Activated CD4-positive, alpha-beta T cell treated with anti-CD3 and anti-CD28 coated beads, Interleukin-2, Interleukin-4, amounts not matched to agents 100 ng/mL and 50 ng/mL, durations not matched to agents 16 hours and 8 hours (primary cell): ENCODE results near the gene DYRK3.
A peak's percentile ranks its signal among the peaks of the same experiment; 100 is the strongest.

Experiments
- DNase-seq: peaks from one replicate; pipeline ENCODE4 v3.0.0-alpha.2; 2020; ENCODE audit warnings: low spot score

The DYRK3 gene

GRCh38 chr1:206684003-206684402, 48.7 kb downstream of the DYRK3 start:
- no peak for DNase-seq

DNA sequence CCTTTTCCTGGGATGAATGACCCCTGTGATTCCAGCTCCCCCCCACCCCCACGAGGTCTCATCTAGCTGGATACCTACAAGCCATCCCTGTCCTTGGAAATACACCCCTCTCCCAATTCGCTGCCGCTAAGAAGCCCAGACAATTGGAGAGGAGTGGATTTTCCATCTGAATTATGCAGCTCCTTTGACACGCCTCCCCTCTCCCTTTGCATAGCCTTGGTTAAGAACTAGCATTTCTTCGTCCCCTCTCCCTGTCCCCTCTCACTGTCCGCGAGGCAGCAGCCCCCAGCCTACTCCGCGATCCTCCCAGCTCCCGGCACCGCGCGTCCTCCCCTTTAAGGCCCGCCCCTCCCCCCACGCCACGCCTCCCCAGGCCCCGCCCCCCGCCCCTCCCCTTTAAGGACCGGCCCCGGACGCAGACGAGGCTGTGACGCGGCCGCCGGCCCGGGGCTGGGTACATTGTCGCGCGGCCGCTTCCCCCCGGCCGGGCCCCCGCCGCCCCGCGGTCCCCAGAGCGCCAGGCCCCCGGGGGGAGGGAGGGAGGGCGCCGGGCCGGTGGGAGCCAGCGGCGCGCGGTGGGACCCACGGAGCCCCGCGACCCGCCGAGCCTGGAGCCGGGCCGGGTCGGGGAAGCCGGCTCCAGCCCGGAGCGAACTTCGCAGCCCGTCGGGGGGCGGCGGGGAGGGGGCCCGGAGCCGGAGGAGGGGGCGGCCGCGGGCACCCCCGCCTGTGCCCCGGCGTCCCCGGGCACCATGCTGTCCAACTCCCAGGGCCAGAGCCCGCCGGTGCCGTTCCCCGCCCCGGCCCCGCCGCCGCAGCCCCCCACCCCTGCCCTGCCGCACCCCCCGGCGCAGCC, 49.4 kb downstream of the DYRK3 start, which contains the start of gene MAPKAPK2:
Gene MAPKAPK2 (plus strand): TSS at position 428 of the 856 bp plus-strand sequence. CDS start 325 bp downstream, at position 753.
- peak; percentile 74 for DNase-seq

- no peak for DNase-seq
Observed at GRCh38 chr1:206685334-206685768, 50.0 kb downstream of the DYRK3 start.

- DNase-seq = peak; percentile 48
Observed at GRCh38 chr1:206685769-206686477, 50.6 kb downstream of the DYRK3 start.

- peak; percentile 49 for DNase-seq
Observed at GRCh38 chr1:206686478-206687249, 51.3 kb downstream of the DYRK3 start.

DNA sequence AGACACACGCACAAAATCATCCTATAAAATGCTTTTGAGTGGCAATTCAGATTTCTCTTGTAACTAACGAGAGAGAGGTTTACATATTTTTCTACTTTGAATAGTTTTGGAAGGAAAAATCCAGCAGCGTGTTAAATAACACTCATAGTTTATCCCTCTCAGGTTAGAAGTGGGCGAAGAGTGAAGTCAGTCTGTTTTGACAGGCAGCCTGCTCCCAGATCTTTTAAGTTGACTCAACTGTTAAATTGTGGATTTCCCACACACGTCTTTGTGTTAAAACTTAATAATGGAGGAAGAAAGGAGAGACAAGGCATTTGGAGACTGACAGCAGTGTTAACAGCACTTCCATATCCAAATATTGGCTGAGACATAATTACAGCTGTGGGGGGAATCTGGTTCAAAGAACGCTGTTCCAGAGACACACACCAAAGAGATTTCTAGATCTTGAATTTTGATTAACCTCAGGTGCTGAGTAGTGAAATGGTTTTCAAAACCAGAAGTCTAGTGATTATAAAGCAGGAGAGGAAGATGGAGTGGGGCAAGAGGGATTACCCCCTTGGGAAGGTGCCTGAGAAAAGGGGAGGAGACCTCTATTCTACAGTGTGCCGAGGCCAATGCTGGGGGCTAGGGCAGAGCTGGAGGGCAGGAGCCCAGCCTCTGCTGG, 52.0 kb downstream of the DYRK3 start:
- no peak for DNase-seq

GRCh38 chr1:206687915-206688442, 52.6 kb downstream of the DYRK3 start:
- no peak for DNase-seq

DNA sequence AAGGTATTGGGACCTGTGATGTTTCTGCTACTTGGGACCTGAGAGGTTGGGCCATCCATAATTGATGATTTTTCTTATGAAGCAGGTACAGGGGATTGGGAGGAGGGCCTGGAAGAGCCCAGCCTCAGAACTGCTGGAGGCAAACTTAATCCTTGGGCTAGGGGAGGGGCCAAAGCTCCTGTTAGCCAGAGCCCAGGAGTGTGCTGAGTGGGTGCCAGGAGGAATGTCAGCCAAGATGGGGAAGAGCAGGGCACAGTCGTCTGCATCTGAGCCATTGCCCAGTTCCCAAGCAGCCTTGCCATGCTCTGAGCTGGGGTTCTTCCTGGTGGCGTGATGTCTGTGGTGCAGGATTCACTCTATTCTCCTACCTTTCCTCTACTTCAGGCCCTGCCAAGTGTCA, 55.2 kb downstream of the DYRK3 start:
- no peak for DNase-seq

DNA sequence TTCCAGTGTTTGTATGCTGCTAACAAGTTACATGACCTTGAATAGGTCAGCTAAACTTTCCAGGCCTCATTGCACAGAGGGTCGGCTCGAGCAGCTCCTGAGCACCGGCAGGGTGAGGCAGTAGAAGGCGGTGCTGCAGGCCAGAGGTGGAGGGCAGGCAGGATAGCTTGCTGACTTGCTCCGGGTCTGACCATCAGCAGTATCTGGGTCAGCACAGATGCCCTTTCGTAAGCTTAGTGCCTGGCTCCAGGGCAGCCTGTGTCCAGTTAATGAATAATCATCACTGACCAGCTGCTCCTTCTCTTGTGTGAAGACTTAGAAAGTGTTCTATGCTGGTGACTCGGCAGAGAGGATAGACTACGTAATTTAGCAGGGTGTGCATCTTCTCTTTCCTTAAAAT, 56.3 kb downstream of the DYRK3 start:
- DNase-seq = no peak

DNA sequence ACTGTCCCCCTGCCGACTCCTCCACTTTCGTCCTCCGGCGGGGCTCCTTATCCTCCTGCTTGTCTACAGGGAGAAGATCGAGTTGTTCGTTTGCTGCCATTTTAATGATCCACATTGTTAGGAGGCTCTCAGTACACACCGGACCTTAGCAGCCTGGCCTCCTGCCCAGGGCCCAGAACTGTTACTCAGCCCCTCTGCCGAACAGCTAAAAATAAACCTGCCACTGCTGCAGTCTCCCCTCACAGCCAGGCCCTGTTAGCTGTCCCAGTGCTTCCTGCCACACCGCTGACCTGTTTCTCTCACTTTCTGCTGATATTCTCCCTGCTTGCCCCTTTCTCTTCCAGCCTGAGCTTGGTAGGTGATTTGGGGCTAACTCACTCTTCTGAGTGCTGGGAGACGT, 57.7 kb downstream of the DYRK3 start:
- DNase-seq = no peak

DNA sequence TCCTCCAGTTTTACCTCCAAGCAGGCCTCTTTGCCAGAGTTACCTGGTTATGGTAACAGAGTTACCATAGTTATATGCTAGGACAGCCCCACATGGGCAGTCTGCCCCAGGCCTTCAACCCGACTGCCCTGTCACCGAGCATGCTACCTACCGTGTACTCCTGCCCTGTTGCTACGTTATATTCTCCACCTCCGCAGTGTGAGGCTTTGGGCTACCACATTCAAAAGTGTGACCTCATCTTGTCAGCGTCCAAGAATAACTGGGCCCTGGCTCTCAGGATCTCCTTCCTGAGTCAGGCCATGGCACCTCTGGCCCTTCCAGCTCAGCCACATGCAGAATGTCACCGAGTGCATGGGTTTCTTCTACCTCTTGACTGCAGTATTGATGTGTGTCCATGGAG, 58.3 kb downstream of the DYRK3 start:
- DNase-seq = no peak

- DNase-seq = no peak
Observed at GRCh38 chr1:206694171-206695124, 59.1 kb downstream of the DYRK3 start.

DNA sequence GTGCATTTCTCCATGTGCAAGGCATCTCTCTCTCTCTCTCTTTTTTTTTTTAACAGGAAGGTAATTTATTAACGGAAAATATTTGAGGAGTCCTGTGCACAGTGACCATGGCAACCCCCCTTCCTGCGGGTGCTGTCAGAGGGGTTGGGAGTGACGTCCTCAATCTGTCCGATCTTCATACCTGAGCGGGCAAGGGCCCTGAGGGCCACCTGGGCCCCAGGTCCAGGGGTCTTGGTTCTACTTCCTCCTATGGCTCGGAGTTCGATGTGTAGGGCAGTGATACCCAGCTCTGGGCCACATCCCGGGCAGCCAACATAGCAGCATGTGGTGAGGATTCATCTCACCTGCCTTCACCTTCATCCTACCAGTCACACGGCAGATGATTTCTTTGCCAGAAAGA, 60.4 kb downstream of the DYRK3 start:
- DNase-seq = no peak

DNA sequence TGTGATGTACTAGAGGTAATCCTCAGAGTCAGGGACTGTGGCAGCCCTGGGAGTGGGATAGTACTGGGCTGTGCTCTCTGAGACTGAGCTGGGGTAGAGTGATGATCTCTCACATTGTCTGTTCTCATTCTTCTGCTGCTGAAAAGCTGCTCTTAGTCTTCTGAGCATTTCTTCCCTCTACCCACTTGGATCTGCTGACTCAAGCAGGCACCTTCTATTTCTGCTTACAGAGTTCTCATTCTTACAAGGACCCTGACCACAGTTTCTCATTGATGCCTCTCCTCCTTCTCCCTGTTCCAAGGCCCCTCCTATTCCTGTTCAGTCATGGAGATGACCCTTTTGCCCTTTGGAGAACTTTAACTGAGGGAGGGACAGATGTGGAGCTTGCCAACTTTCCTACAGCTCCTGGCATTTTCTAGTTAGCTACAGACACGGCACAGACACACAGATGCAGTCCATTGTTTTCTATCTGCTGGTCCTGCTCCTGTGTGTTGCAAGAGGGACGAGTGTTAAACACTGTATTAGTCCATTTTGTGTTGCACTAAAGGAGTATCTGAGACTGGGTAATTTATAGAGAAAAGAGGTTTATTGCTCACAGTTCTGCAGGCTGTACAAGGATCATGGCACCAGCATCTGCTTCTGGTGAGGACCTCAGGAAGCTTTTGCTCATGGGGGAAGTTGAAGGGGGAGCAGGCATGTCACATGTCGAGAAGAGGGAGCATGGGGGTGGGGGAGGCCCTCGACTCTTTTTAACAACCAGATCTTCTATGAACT, 61.7 kb downstream of the DYRK3 start:
- DNase-seq = no peak

DNA sequence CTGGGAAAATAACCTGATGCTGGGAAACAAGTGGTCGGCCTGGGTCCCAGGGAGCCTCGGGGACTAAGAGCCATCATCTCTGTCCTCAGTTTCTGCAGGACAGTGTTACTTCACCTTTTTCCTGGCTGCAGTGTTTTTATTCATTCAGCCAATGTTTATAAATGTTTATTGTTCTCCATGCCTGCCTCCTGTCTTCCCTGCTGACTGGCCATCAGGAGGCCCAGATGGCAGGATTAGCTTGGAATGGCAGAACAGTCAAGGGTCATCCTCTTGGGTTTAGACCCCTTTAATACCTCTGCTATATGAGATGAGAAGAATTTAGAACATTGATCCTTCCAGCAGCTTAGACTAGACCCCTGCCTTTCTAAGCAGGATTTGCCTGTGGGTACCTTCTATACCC, 62.7 kb downstream of the DYRK3 start:
- no peak for DNase-seq
